Right renal cortex interstitium (tissue), 3 donors: ENCODE measurements around the gene ACCSL. TPM values are rescaled to one million over a fixed set of nuclear protein-coding genes. Genes with fewer than 3 reads are reported as not detected.
A peak's percentile ranks its signal among the peaks of the same experiment; 100 is the strongest.

Experiments used
- DNase-seq, 3 donors: peaks; one replicate each; pipeline ENCODE4 v3.0.0-alpha.2; 2013; ENCODE audit warnings: low read depth in 3 of 3, low spot score in 2 of 3
- polyA plus RNA-seq, 3 donors: library from polyadenylated mRNA; unstranded; fragments of 120-200 nt; gene quantifications; one replicate each; pipeline ENCODE4 v1.2.1, GENCODE V29; 2013; ENCODE audit not compliant: insufficient read length in 3 of 3

The ACCSL gene
- polyA plus RNA-seq, 3 donors = 0.08 TPM; not detected in 2

GRCh38 chr11:44049832-44050231 is 2.1 kb downstream of the ACCSL start:
- DNase-seq = no peak

- DNase-seq = no peak
Measured at GRCh38 chr11:44051171-44051570, 3.4 kb downstream of the ACCSL start.

DNA sequence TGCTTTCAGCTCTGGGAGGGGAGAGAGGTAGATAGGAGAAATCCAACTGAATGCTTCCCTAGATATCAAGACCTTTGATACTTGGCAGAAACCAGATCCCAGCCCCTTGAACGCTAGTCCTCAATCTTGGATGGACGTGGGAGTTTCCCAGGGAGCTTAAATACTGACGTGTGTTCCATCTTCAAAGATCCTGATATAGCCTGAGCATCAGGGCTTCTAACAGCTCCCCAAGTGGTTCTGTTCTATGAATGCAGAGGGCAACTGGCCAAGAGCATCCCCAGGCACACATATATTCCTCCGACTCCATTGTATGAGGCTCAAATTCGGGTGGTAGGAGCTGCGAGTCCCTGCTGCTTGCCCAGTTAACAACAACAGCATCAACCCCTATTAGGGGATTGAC is 9.6 kb downstream of the ACCSL start:
- DNase-seq = no peak

DNA sequence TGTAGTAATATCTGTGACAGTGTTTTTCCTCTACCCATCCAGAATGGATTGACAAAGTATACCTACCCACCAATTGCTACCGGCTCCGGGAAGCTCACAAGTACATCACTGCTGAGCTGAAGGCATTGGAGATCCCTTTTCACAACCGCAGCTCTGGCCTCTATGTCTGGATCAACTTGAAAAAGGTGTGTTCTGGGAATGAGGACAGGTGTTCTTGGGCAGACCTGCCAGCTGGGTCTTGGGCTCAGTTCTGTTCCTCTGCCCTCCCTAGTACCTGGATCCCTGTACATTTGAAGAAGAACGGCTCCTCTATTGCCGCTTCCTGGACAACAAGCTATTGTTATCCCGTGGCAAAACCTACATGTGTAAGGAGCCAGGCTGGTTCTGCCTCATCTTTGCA is 10.5 kb downstream of the ACCSL start:
- DNase-seq = no peak

DNA sequence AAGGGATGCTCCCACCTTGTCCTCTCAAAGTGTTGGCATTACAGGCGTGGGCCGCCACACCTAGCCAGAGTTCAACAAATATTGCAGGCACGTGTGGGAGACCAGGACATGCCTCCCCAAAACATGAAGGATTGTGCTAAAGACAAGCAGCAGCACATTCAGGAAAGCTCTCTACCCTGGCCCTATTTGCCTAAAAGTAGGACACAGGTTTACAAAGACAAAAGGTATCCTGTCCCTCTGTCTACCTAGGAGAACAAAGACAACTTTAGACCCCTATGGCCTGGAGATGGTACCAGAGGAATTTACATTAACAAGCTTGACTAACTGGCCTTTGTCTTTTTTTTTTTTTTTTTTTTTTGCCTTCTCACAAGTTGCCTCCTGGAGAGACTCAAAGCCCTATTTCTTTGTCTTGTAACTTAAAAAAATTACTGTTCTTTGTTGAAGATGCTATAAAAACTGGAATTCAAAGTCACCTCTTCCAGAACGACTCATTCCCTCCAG is 17.4 kb downstream of the ACCSL start:
- DNase-seq = peak in 1 of 3 donors; percentile 16

- DNase-seq = peak; percentile 80 to 85 (median 81)
Measured at GRCh38 chr11:44065841-44066731, 18.3 kb downstream of the ACCSL start, which contains the start of gene ACCS. ACCS (plus strand) TSS chr11:44066270; CDS start chr11:44067628, 1,358 bp downstream.

DNA sequence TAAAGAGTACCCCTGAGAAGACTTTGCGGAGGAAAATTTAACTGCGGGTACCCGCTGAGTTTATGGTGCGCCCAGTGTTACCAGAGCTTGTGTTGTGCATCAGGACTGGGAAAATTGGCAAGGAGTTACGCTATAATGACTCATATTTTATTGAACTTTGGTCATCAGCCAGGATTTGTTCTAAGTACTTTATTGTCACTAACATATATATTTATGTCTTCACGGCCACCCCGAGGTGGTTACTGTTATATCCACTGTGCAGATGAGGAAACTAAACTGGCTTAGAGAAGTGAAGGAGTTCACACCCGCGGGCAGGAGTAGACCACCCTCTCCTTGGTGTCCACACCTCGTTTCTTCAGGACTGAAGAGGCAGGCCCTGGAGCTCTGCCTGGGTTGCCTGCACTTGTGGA is 19.0 kb downstream of the ACCSL start:
- DNase-seq = peak in 1 of 3 donors; percentile 13

- DNase-seq = no peak
Measured at GRCh38 chr11:44067266-44067665, 19.5 kb downstream of the ACCSL start.

DNA sequence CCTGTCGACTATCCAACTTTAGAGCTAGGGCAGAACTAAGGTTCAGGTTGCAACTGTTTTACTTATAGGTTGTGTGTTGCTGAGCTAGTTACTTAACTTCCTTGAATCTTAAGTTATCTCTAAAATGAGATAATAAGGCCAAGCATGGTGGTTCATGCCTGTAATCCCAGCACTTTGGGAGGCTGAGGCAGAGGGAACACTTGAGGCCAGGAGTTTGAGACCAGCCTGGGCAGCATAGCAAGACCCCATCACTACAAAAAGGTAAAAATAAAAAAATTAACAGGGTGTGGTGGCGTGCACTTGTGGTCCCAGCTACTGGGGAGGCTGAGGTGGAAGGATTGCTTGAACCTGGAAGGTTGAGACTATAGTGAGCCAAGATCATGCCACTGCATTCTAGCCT is 20.4 kb downstream of the ACCSL start:
- DNase-seq = no peak

DNA sequence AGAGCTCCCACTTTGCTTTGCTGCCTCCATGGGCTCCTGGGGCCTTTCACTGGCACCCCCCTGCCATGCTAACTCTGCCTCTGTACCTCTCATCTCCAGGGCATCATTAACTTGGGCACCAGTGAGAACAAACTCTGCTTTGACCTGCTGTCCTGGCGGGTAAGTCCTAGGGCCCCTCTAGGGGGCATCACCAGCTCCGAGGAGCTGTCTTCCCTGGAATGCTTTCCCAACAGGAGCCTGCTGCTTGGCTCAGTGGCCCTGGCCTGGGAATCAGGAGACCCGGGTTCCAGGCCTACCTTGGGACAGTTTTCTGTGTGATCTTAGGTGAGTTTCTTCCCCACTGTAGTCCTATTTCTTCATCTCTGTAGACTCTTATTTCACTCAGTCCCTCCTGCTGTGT is 23.4 kb downstream of the ACCSL start:
- DNase-seq = no peak

DNA sequence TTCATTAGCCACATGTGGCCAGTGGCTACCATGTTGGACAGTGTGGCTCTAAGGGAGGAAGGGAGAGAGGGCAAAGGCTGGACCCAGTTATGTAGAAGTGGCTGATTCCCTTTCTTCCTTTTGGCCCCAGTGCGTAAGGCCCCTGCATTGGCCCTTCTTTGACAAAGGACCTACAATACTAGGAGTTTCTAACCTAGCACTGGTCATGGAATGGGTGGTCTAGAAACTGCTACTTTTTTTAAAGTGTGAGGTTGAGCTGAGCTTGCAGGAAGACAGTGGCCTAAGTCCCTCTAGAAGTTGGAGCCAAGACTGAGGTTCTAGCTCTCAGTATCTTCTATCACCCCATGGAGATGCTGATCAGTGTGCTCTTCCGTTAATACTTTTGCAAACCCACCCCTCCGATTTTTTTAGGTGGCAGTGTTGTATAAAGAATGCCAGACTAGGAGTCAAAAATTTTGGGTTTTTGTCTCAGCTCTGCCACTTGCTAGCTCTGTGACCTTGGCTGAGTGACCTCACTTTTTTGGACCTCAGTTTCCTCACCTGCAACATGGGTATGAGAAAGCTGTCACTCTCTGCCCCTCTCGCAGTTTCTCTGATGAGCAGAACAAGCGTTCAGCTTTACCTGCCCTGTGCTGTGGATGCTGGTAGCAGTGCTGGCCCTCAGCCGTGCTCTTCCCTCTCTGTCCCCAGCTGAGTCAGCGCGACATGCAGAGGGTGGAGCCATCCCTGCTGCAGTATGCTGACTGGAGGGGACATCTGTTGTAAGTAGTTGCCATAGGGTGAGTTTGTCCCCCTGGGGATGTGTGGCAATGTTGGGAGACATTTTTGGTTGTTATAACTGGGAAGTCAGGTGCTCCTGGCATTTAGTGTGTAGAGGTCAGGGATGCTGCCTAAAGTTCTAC is 25.2 kb downstream of the ACCSL start:
- DNase-seq = no peak

DNA sequence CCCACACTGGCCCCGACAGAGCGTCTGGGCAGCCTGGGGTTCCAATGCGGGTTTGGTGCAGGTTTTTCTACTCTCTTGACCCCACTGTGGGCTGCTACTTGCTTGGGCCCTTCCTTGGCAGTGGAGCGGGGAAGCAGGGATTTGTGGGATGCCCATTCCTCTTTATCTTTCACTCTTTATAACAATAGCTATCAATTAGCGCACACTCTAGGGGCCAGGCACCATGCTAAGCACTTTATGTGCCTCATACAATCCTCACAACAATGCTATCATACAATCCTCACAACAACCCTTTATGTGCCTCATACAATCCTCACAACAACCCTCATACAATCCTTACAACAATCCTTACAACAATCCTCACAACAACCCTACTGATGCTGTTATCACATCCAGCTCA is 31.0 kb downstream of the ACCSL start:
- no peak for DNase-seq

DNA sequence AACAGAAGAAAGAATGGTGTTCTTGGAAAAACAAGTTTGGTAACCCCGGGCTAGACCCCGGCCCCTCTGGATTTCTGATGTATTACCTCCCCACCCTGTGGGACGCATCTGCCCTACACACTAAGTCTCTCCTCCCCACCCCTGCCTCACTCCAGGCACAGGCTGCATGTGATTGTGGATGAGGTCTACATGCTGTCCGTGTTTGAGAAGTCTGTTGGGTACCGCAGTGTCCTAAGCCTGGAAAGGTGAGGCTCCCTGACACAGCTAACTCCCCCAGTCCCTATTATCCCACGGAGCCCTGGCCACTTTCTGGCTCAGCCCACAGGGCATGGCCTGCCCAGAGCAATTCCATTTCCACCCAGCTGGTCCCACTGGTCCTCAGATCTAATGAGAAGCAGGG is 31.6 kb downstream of the ACCSL start:
- no peak for DNase-seq

DNA sequence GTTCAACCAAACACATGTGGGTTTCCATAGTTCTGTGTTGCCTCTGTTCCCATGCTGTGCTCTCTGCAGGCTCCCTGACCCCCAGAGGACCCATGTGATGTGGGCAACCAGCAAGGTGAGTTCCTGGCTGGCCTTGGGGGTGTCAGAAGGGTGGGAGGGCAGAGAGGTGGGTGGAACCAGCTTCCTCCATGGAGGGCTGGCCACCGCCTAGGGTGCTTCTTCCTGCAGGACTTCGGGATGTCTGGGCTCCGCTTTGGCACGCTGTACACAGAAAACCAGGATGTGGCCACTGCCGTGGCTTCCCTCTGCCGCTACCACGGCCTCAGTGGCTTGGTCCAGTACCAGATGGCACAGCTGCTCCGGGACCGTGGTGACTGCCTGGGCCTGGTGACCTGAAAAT is 33.2 kb downstream of the ACCSL start:
- no peak for DNase-seq

DNA sequence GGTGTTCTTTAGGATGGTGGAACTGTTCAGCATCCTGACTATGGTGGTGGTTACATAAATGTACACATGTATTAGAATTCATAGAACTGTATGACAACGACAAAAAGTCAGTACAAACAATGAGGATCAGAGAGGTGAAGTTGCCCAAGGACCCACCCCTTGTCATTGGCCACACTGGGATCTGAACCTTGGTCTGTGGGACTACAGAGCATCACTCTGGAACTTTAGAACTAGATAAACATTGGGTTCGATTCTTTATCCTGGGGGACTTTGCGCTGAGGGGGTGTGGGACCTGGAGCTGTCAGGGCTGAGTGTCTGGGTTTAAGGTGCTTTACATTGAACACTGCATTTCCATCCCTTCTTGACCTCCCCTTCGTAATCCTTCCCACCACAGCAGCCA is 34.9 kb downstream of the ACCSL start:
- DNase-seq = no peak

DNA sequence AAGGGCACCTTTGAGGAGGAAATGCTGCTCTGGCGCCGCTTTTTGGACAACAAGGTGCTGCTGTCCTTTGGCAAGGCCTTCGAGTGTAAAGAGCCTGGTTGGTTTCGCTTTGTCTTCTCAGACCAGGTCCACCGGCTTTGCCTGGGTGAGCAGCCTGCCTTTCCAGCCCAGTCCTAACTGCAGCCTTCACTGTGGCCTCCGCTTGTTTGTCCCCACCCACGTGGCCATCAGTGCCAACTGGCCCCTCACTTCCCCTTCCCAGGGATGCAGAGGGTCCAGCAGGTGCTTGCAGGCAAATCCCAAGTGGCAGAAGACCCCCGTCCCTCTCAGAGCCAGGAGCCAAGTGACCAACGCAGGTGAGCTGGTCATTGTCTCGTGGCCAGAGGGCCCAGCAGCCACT is 35.7 kb downstream of the ACCSL start:
- DNase-seq = no peak

DNA sequence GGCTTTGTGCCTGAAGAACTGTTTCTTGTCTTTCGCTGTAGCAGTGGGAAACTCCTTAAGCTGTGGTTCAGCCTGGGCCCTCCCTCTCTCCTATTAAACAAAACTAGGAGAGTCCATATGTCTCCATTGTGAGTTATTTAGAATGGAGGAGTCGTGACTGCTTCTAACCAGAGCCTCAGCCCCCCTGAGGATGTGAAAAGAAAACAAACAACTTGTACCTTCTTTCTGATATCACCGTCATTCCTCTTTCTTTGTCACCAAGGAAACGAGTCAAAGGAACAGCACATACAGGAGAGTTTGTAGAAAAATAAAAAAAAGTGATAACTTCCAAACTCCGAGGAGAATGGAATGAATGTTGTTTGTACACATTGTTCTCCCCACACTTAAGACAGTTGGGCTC is 36.1 kb downstream of the ACCSL start:
- DNase-seq = no peak

GRCh38 chr11:44085330-44085729 is 37.5 kb downstream of the ACCSL start:
- DNase-seq = no peak

GRCh38 chr11:44088377-44088776 is 40.6 kb downstream of the ACCSL start:
- no peak for DNase-seq

GRCh38 chr11:44088871-44089270 is 41.1 kb downstream of the ACCSL start:
- DNase-seq = no peak

DNA sequence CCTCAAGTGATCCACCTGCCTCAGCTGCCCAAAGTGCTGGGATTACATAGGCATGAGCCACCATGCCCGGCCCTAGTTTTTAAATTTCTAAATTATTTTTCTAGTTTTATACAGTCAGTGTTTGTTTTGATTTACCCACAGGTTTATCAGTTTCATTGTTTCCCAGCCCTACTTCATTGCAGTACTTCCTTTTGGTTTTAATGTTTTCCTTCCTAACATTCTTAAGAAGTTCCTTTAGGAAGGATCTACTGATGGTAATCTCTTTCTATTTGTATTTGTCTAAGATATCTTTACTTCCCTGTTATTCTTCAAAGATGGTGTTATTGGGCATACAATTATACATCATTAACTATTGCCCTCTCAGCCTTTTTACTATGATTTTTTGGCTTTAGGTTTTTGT is 42.8 kb downstream of the ACCSL start:
- no peak for DNase-seq
